ENCODE data around the gene COPG1.

DNA sequence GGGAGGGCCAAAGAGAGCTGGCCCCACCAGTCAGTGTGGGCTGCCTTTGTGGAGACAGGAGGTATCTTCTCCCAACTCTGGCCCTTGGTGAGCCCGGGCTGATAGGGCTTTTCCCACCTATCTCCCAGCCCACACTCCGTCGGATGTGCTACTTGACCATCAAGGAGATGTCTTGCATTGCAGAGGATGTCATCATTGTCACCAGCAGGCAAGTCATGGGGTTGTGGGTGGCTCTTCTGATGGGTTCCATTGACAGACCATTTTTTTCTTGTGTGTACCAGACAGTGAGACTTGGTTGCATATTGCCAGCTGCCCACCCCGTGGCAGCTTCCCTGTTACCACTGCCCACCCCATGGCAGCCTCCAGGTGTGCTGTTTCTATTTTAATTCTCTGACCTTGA lies 3.3 kb downstream of the COPG1 start:
- TF ChIP-seq, protein P1, sequence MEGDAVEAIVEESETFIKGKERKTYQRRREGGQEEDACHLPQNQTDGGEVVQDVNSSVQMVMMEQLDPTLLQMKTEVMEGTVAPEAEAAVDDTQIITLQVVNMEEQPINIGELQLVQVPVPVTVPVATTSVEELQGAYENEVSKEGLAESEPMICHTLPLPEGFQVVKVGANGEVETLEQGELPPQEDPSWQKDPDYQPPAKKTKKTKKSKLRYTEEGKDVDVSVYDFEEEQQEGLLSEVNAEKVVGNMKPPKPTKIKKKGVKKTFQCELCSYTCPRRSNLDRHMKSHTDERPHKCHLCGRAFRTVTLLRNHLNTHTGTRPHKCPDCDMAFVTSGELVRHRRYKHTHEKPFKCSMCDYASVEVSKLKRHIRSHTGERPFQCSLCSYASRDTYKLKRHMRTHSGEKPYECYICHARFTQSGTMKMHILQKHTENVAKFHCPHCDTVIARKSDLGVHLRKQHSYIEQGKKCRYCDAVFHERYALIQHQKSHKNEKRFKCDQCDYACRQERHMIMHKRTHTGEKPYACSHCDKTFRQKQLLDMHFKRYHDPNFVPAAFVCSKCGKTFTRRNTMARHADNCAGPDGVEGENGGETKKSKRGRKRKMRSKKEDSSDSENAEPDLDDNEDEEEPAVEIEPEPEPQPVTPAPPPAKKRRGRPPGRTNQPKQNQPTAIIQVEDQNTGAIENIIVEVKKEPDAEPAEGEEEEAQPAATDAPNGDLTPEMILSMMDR (IDR thresholded peaks at IDR 0.05; ENCODE audit: low read length) = no peak
- TF ChIP-seq EZH2 (IDR thresholded peaks at IDR 0.05; ENCODE audit: borderline replicate concordance, low read length) = no peak

Measured in OCI-LY1 (cell line).